Mesothelial cell of epicardium (in vitro differentiated cells): Measurements from ENCODE around the gene DEF6. TPM values are rescaled to one million over a fixed set of nuclear protein-coding genes. Genes with fewer than 3 reads are reported as not detected.
"Not testable (repeated sequence)": the region's sequence is repeated elsewhere in the genome, so short reads cannot be mapped to it uniquely, and the experiment has no call there.

Experiments
- DNase-seq, 2 experiments: peaks; one replicate each; pipeline ENCODE4 v3.0.0; 2021; ENCODE audit warnings: low spot score in 2 of 2; ENCODE audit not compliant: unreplicated experiment in 2 of 2
- H3K27ac Mint-ChIP-seq: 2 replicates; pipeline ENCODE4 v1.8.0; 2021; ENCODE audit warnings: mixed read lengths
- H3K27me3 Mint-ChIP-seq: 2 replicates; pipeline ENCODE4 v1.8.0; 2021; ENCODE audit warnings: low read depth, mixed read lengths
- H3K36me3 Mint-ChIP-seq: 2 replicates; pipeline ENCODE4 v1.8.0; 2021; ENCODE audit warnings: mixed read lengths
- H3K4me1 Mint-ChIP-seq: 2 replicates; pipeline ENCODE4 v1.8.0; 2021; ENCODE audit warnings: mixed read lengths
- H3K4me3 Mint-ChIP-seq: 2 replicates; pipeline ENCODE4 v1.8.0; 2021; ENCODE audit warnings: mild to moderate bottlenecking, moderate library complexity, mixed read lengths
- H3K9me3 Mint-ChIP-seq: 2 replicates; pipeline ENCODE4 v1.8.0; 2021; ENCODE audit warnings: mixed read lengths
- CTCF ChIP-seq: fragments of 200-600 bp; sonication (generic); IDR thresholded peaks from one replicate; pipeline ENCODE4 v1.5.0; 2021; ENCODE audit warnings: antibody characterized with exemption; ENCODE audit not compliant: unreplicated experiment
- total RNA-seq: library from RNA; stranded (reverse); gene quantifications from 3 replicates; pipeline ENCODE4 v1.2.1, GENCODE V29; 2021

The DEF6 gene
- total RNA-seq, 1 donor from 2014 or later, result 11.3 TPM

GRCh38 chr6:35305117-35305516, 7.5 kb downstream of the DEF6 start:
- no peaks in the 10 kb centered on the region for H3K36me3 Mint-ChIP-seq
- no peak for TF ChIP-seq CTCF
- H3K4me3 Mint-ChIP-seq, result no peak overlapping the region
- H3K27ac Mint-ChIP-seq, result no peak overlapping the region
- H3K27me3 Mint-ChIP-seq, result no peaks in the 10 kb centered on the region
- peaks cover 7% of the 10 kb centered on the region for H3K4me1 Mint-ChIP-seq
- no peak for DNase-seq
- H3K9me3 Mint-ChIP-seq, result no peaks in the 10 kb centered on the region

- not testable (repeated sequence) for H3K36me3 Mint-ChIP-seq, H3K27ac Mint-ChIP-seq, DNase-seq, H3K4me1 Mint-ChIP-seq, H3K4me3 Mint-ChIP-seq, H3K27me3 Mint-ChIP-seq, H3K9me3 Mint-ChIP-seq
Observed at GRCh38 chr6:35307138-35307537, 9.5 kb downstream of the DEF6 start.

- not testable (repeated sequence) for H3K4me1 Mint-ChIP-seq, H3K4me3 Mint-ChIP-seq, DNase-seq, H3K9me3 Mint-ChIP-seq, H3K27ac Mint-ChIP-seq, H3K27me3 Mint-ChIP-seq, H3K36me3 Mint-ChIP-seq
Observed at GRCh38 chr6:35308543-35308942, 10.9 kb downstream of the DEF6 start.

- Mint-ChIP-seq H3K27ac (no peak overlapping the region), H3K27me3 (no peaks in the 10 kb centered on the region), H3K36me3 (no peaks in the 10 kb centered on the region), H3K4me3 (no peak overlapping the region), H3K9me3 (no peaks in the 10 kb centered on the region), H3K4me1 (no peaks in the 10 kb centered on the region)
- DNase-seq, result no peak
- TF ChIP-seq CTCF, result no peak
Observed at GRCh38 chr6:35309611-35310264, 12.1 kb downstream of the DEF6 start.

GRCh38 chr6:35310265-35310831, 12.7 kb downstream of the DEF6 start:
- H3K4me1 Mint-ChIP-seq, result no peaks in the 10 kb centered on the region
- no peak overlapping the region for H3K27ac Mint-ChIP-seq
- no peak overlapping the region for H3K4me3 Mint-ChIP-seq
- no peak for TF ChIP-seq CTCF
- H3K9me3 Mint-ChIP-seq, result no peaks in the 10 kb centered on the region
- H3K27me3 Mint-ChIP-seq, result no peaks in the 10 kb centered on the region
- no peak for DNase-seq
- no peaks in the 10 kb centered on the region for H3K36me3 Mint-ChIP-seq

- no peak for DNase-seq
- no peaks in the 10 kb centered on the region for H3K4me1 Mint-ChIP-seq
- H3K4me3 Mint-ChIP-seq, result no peak overlapping the region
- no peak for TF ChIP-seq CTCF
- peaks cover 2% of the 10 kb centered on the region for H3K9me3 Mint-ChIP-seq
- peaks cover under 1% of the 10 kb centered on the region for H3K36me3 Mint-ChIP-seq
- H3K27ac Mint-ChIP-seq, result no peak overlapping the region
- peaks cover 5% of the 10 kb centered on the region for H3K27me3 Mint-ChIP-seq
Observed at GRCh38 chr6:35311390-35312075, 13.9 kb downstream of the DEF6 start.
